22Rv1 (cell line): Measurements from ENCODE around the gene SF3B2.

Source experiments
- ZFX ChIP-seq: fragments of 450-650 bp; IDR thresholded peaks from 2 replicates; pipeline ENCODE4 v1.6.1; 2017; ENCODE audit warnings: antibody characterized with exemption, borderline replicate concordance
- TF ChIP-seq, protein P1 (sequence below): fragments of 450-650 bp; IDR thresholded peaks from 2 replicates; pipeline ENCODE4 v1.5.1; 2017; ENCODE audit warnings: mild to moderate bottlenecking

DNA sequence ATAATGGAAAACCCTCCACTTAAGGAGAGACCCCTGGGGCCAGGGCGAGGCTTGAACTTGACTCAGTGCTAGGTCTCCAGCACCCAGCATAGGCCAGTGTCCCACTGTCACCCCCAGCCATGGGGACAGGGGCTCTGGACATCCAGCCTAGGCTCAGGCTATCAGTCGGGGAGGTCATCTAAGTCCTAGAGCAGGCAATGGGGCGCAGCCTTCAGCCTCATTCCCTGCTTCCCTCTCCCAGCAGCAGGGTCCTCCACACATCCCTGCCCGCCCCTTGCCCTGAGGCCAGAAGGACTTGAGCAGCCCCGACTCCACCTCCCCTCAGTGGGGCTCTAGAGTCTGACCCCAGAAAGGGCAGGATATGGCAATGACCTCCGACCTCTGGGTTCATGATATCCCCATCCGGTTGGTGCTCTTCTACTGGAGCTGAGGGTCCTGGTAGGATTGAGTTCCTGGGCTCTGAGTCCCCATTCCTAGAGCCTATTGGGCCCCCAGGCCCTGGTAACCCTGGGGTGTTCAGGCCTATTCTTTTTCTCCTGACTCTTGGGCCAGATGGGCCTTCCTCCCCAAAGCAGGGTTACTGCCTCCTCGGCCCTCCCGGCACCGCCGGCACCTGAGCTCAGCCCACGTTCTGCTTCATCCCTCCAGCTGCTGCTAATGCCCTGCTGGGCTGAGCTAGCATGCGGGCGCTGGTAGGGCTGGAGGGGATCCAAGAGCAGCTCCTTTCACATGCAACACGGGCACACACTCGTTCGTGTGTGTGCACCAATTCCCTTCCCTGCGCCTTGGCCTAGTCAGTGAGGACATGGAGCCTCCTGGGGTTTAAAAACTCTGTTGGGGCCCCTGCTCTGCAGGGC, 36.0 kb upstream of the SF3B2 start:
- TF ChIP-seq, protein P1, sequence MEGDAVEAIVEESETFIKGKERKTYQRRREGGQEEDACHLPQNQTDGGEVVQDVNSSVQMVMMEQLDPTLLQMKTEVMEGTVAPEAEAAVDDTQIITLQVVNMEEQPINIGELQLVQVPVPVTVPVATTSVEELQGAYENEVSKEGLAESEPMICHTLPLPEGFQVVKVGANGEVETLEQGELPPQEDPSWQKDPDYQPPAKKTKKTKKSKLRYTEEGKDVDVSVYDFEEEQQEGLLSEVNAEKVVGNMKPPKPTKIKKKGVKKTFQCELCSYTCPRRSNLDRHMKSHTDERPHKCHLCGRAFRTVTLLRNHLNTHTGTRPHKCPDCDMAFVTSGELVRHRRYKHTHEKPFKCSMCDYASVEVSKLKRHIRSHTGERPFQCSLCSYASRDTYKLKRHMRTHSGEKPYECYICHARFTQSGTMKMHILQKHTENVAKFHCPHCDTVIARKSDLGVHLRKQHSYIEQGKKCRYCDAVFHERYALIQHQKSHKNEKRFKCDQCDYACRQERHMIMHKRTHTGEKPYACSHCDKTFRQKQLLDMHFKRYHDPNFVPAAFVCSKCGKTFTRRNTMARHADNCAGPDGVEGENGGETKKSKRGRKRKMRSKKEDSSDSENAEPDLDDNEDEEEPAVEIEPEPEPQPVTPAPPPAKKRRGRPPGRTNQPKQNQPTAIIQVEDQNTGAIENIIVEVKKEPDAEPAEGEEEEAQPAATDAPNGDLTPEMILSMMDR = no peak
- TF ChIP-seq ZFX = no peak
